Fibroblast of lung (primary cell): ENCODE data around the gene PPM1G.

Experiments used
- EZH2 ChIP-seq: IDR thresholded peaks from 2 replicates; pipeline ENCODE4 v1.5.1; 2012; ENCODE audit warnings: low read length, control low read depth, mild to moderate bottlenecking; ENCODE audit errors: missing control alignments
- TF ChIP-seq, protein P1 (sequence below), 2 donors: IDR thresholded peaks in 1 of 2; conservative IDR thresholded peaks in 1 of 2; 1 replicate in 1 of 2; 2 replicates in 1 of 2; pipeline ENCODE4 v1.5.1; 2011 to 2012; ENCODE audit warnings: low read length in 2 of 2, control low read depth in 1 of 2, inconsistent platforms in 1 of 2, low read depth in 1 of 2, mild to moderate bottlenecking in 1 of 2

DNA sequence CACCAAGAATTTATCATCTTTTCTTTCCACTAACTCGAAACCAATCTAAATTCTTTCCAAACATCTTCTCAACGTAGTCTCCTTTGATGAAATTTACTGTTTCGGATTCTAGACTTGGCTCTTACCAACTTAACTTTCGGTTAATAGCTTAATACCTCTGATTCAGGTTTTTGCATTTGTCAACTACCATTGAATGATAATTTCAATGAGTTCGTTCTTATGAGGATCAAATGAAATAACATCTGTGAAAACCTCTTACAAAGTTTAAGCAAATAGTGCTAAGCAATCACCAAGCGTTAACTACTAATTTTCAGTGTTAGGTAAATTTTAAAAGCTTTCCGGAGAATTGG, 18.4 kb upstream of the PPM1G start:
- TF ChIP-seq, protein P1, sequence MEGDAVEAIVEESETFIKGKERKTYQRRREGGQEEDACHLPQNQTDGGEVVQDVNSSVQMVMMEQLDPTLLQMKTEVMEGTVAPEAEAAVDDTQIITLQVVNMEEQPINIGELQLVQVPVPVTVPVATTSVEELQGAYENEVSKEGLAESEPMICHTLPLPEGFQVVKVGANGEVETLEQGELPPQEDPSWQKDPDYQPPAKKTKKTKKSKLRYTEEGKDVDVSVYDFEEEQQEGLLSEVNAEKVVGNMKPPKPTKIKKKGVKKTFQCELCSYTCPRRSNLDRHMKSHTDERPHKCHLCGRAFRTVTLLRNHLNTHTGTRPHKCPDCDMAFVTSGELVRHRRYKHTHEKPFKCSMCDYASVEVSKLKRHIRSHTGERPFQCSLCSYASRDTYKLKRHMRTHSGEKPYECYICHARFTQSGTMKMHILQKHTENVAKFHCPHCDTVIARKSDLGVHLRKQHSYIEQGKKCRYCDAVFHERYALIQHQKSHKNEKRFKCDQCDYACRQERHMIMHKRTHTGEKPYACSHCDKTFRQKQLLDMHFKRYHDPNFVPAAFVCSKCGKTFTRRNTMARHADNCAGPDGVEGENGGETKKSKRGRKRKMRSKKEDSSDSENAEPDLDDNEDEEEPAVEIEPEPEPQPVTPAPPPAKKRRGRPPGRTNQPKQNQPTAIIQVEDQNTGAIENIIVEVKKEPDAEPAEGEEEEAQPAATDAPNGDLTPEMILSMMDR (conservative IDR thresholded peaks at IDR 0.05 in 1 of 2, IDR thresholded peaks at IDR 0.05 in 1 of 2; ENCODE audit: low read depth in 1 of 2, low read length in 2 of 2) = no peak
- no peak for TF ChIP-seq EZH2
